Pulmonary artery endothelial cell (primary cell): ENCODE results near the gene ART5. TPM values are rescaled to one million over a fixed set of nuclear protein-coding genes. Genes with fewer than 3 reads are reported as not detected.
"Not testable (repeated sequence)": the region's sequence is repeated elsewhere in the genome, so short reads cannot be mapped to it uniquely, and the experiment has no call there.

Experiments used
- DNase-seq: peaks from one replicate; pipeline ENCODE4 v3.0.0-alpha.2; 2011; ENCODE audit warnings: low read depth, low spot score
- total RNA-seq: library from RNA; depleted of rRNA; stranded (reverse); fragments of >200 nt; gene quantifications from 2 replicates; pipeline ENCODE4 v1.2.3, GENCODE V29; 2014

ART5 gene
- total RNA-seq, 1 donor from 2014 or later: not detected

- DNase-seq: no peak
Observed at GRCh38 chr11:3622521-3622920, 19.3 kb downstream of the ART5 start.

GRCh38 chr11:3617990-3618389 is 23.8 kb downstream of the ART5 start:
- no peak for DNase-seq

GRCh38 chr11:3616721-3617460 is 24.9 kb downstream of the ART5 start:
- no peak for DNase-seq

GRCh38 chr11:3615998-3616397 is 25.8 kb downstream of the ART5 start:
- no peak for DNase-seq

- DNase-seq: no peak
Observed at GRCh38 chr11:3614742-3615171, 27.0 kb downstream of the ART5 start.

GRCh38 chr11:3613998-3614741 is 27.6 kb downstream of the ART5 start:
- DNase-seq: no peak

- DNase-seq: no peak
Observed at GRCh38 chr11:3611976-3612678, 29.7 kb downstream of the ART5 start.

- DNase-seq: no peak
Observed at GRCh38 chr11:3610846-3611245, 30.9 kb downstream of the ART5 start.

- no peak for DNase-seq
Observed at GRCh38 chr11:3609416-3610265, 32.2 kb downstream of the ART5 start.

- DNase-seq: no peak
Observed at GRCh38 chr11:3605771-3606203, 36.0 kb downstream of the ART5 start.

GRCh38 chr11:3605283-3605662 is 36.5 kb downstream of the ART5 start:
- no peak for DNase-seq

GRCh38 chr11:3604167-3604566 is 37.6 kb downstream of the ART5 start:
- DNase-seq: no peak

- DNase-seq: not testable (repeated sequence)
Observed at GRCh38 chr11:3600201-3600600, 41.6 kb downstream of the ART5 start.

- not testable (repeated sequence) for DNase-seq
Observed at GRCh38 chr11:3597743-3598142, 44.0 kb downstream of the ART5 start.

- not testable (repeated sequence) for DNase-seq
Observed at GRCh38 chr11:3591326-3591725, 50.5 kb downstream of the ART5 start.

- not testable (repeated sequence) for DNase-seq
Observed at GRCh38 chr11:3590193-3590592, 51.6 kb downstream of the ART5 start.

GRCh38 chr11:3588776-3589175 is 53.0 kb downstream of the ART5 start:
- DNase-seq: not testable (repeated sequence)
